Naive thymus-derived CD8-positive, alpha-beta T cell (primary cell): ENCODE measurements around the gene KATNAL2. TPM values are rescaled to one million over a fixed set of nuclear protein-coding genes. Genes with fewer than 3 reads are reported as not detected.
"Not testable (repeated sequence)": the region's sequence is repeated elsewhere in the genome, so short reads cannot be mapped to it uniquely, and the experiment has no call there.

Experiments used
- ATAC-seq, 2 donors: fragments of 150-1000 bp; cut with Tn5 transposase in 1 of 2; sonication (Bioruptor Pico), chemical (Tn5 transposase) in 1 of 2; 1 replicate in 1 of 2; 2 replicates in 1 of 2; pipeline ENCODE4 v1.10.0; 2021; ENCODE audit warnings: mild to moderate bottlenecking in 2 of 2, moderate library complexity in 2 of 2
- POLR2A ChIA-PET: fragments of 350-600 bp; sonication (Branson Sonifier 250); formaldehyde crosslinking; loops from one replicate; lab custom pipeline; 2021; ENCODE audit warnings: antibody characterized with exemption; lab: Charles Lee
- DNase-seq, 10 donors: peaks; one replicate each; pipeline versions ENCODE4 v3.0.0 to v3.0.0-alpha.2; 2020 to 2022
- H3K27ac Mint-ChIP-seq, 10 donors: one replicate each; pipeline ENCODE4 v1.8.0; 2020 to 2022; ENCODE audit warnings: mild to moderate bottlenecking in 10 of 10, mixed read lengths in 10 of 10, moderate library complexity in 4 of 10, inconsistent platforms in 1 of 10
- H3K27me3 Mint-ChIP-seq, 5 donors: one replicate each; pipeline ENCODE4 v1.8.0; 2021 to 2022; ENCODE audit warnings: mixed read lengths in 5 of 5
- H3K36me3 Mint-ChIP-seq, 3 donors: one replicate each; pipeline ENCODE4 v1.8.0; 2020 to 2022; ENCODE audit warnings: mixed read lengths in 3 of 3, mild to moderate bottlenecking in 2 of 3, inconsistent platforms in 1 of 3
- H3K4me1 Mint-ChIP-seq, 4 donors: one replicate each; pipeline ENCODE4 v1.8.0; 2021 to 2022; ENCODE audit warnings: mixed read lengths in 4 of 4
- H3K4me3 Mint-ChIP-seq, 10 donors: one replicate each; pipeline ENCODE4 v1.8.0; 2020 to 2022; ENCODE audit warnings: mild to moderate bottlenecking in 10 of 10, mixed read lengths in 10 of 10, moderate library complexity in 6 of 10, inconsistent platforms in 1 of 10
- H3K9me3 Mint-ChIP-seq, 9 donors: one replicate each; pipeline ENCODE4 v1.8.0; 2020 to 2022; ENCODE audit warnings: mixed read lengths in 9 of 9, mild to moderate bottlenecking in 3 of 9, inconsistent platforms in 1 of 9, moderate library complexity in 1 of 9
- polyA plus RNA-seq, 3 donors: library from polyadenylated mRNA; unstranded; fragments of 300-500 nt; fragmentation: Illumina TruSeq; gene quantifications; one replicate each; pipeline ENCODE4 v1.2.3, GENCODE V29; 2021
- total RNA-seq, 8 experiments: library from RNA in 2 of 8; stranded (reverse) in 2 of 8; gene quantifications; one replicate each; pipeline ENCODE4 v1.2.3 and lab custom pipeline; 2021 to 2026

KATNAL2 gene
- total and polyA plus RNA-seq, 5 experiments from 2014 or later = 0.11 to 2.2 (median 1.1) TPM

DNA sequence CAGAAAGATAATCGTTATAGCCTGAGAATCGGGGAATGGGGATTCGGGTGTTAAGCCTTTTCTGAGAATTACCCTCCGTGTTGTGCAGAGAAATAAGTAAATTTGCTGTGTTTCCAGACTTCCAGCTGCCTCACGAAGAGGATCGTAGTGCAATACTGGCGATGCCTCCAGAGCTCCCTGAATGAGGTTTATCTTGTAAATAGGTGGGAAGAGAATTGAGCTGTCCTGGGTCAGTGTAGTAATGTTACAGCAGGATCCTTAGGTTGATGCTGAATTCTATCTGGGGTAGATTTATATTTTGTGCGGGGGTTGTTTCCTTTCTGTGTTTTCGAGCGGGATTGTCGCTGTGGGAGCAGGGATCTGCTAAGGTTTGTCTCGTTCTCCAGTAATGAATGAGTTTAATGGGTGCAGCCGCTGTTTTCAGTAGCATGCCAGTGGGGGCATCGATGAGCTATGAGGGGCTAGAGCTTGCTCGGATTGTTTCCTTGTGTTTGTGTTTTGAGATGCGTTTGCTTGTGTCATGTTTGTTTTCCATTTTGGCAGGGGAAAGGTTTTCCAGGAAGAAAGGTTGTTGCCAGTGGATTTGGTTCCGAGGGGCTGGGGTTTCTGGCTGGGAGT lies 108.3 kb downstream of the KATNAL2 start:
- H3K27ac Mint-ChIP-seq, H3K27me3 Mint-ChIP-seq, POLR2A ChIA-PET, DNase-seq, H3K4me3 Mint-ChIP-seq, H3K4me1 Mint-ChIP-seq, H3K36me3 Mint-ChIP-seq, ATAC-seq, H3K9me3 Mint-ChIP-seq: not testable (repeated sequence)

DNA sequence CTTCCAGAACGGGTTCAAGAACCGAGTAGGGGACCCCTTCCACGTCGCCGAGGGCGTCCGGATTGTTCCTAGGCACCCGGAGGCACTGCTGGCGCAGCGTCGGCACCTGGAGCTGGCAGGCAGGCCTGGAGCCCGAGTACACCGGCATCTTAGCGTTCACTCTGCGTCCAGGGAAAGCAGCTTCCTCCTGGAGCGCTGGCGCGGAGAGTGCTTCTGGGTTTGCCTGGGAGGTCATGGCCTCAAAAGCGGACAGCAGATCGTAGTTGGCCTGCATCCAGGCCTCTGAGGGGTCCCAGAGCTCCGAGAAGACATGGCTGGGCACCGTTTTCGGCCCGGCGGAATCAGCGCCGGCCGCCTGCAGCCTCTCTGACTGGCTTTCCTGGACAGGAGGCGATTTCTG lies 111.3 kb downstream of the KATNAL2 start:
- ATAC-seq, H3K27ac Mint-ChIP-seq, H3K4me1 Mint-ChIP-seq, DNase-seq, H3K4me3 Mint-ChIP-seq, POLR2A ChIA-PET, H3K27me3 Mint-ChIP-seq: not testable (repeated sequence)
- Mint-ChIP-seq H3K9me3 (peaks cover 0 to 24% (median 13%) of the 10 kb centered on the region in 9 donors), H3K36me3 (peaks cover 3 to 13% (median 6%) of the 10 kb centered on the region in 3 donors)

DNA sequence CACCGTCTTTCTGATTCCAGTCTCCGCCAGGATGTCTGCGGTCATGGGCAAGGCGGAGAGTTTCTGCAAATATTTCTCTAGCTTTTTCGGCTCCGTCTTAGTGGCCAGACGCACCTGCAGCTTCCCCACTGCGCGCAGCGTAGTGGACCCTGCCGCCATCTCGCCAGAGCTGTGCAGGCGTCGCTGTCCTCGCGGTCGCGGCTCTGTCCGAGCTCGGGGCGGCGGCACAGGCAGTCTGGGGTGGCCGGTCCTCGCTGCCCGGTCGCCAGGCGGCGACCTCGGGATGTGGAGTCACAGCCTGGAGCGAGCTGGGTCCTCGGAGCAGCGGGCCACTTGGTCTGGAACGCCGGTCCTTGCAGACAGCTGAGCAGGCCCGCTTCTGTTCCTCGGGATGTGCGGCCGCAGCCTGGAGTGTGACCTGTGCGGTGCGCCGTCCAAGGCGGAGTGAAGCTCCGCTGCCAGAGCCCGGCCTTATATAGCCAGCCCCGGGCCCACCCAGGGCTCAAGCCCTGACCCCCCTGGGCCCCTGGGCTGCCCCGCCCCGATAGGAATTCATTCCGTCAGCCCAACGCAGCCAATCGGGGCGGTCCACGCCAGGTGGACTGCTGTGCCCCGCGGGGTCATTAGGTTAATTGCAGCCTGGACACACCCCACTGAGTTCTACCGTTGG lies 112.4 kb downstream of the KATNAL2 start:
- H3K27ac Mint-ChIP-seq, ATAC-seq, POLR2A ChIA-PET: not testable (repeated sequence)

DNA sequence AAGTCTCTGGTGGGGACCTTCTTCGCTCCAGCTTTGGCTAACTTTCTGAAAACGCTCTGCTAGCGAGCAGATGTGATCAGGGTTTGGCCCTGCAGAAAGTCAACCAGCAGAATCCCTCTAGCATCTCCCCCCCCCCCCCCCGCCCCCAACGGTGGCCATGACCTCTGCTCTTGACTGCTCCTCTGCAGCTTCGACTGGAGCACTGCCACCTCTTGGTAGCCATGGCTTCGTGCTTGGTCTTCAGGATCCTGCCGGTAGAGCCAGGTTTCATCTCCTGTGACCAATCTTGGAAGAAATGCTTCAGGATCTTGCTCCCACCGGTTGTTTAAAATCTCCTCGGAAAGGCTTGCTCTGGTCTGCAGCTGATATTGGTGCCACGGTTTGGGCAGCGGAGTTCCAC lies 113.5 kb downstream of the KATNAL2 start:
- H3K27me3 Mint-ChIP-seq, ATAC-seq, H3K4me1 Mint-ChIP-seq, DNase-seq, H3K27ac Mint-ChIP-seq, H3K4me3 Mint-ChIP-seq, POLR2A ChIA-PET: not testable (repeated sequence)
- Mint-ChIP-seq H3K36me3 (peaks cover 3 to 13% (median 8%) of the 10 kb centered on the region in 3 donors), H3K9me3 (peaks cover 0 to 29% (median 13%) of the 10 kb centered on the region in 9 donors)

More for the DNA sequence above, 112.4 kb downstream of the KATNAL2 start:
- H3K27me3 Mint-ChIP-seq, H3K4me3 Mint-ChIP-seq, DNase-seq, H3K4me1 Mint-ChIP-seq: not testable (repeated sequence)
- H3K36me3 Mint-ChIP-seq = peaks cover 3 to 13% (median 8%) of the 10 kb centered on the region in 3 donors
- peaks cover 0 to 29% (median 13%) of the 10 kb centered on the region in 9 donors for H3K9me3 Mint-ChIP-seq

DNA sequence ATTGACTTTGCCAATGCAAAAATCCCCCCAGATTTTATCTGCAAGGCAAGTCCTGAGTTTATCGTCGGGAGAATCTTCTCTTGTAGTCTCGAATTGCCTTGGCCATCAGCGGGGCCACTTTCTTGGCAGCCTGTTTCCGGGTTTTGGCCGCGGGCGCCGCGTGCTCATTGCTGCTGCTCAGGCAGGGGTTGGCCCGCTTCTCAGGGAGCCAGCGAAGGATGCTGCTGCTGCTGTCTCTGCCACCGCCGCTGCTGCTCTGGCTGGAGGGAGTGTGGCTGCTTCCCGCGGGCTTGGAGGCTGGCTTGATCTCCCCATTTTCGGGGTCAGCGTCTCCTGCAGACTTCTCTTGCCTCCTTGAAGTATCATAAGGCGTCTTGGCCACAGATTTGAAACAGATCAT lies 115.5 kb downstream of the KATNAL2 start:
- POLR2A ChIA-PET = no interaction called here
- no peak overlapping the region for H3K4me3 Mint-ChIP-seq

DNA sequence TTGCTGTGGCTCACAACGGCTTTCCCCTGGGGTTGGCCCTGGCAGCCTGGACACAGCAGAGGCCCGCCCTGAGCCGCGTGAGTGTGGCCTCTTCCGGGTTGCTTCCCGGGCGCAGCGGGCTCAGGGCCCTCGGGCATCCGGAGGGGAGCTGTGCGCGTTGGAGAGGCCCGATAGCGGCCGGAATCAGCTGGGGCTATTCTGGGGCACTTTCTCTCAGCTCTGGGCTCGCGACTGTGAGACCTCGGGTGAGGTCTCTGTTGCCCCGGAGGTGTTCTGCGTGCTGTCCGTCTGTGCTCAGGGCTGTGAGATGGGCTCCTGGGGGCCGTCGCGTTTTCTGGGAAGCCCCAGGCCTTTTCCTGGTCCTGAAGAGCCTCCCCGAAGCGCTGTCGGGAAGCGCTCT lies 117.2 kb downstream of the KATNAL2 start:
- H3K27ac Mint-ChIP-seq, POLR2A ChIA-PET, DNase-seq, H3K4me3 Mint-ChIP-seq, ATAC-seq, H3K4me1 Mint-ChIP-seq, H3K27me3 Mint-ChIP-seq: not testable (repeated sequence)
- peaks cover 0 to 37% (median 14%) of the 10 kb centered on the region in 9 donors for H3K9me3 Mint-ChIP-seq
- peaks cover 3 to 20% (median 8%) of the 10 kb centered on the region in 3 donors for H3K36me3 Mint-ChIP-seq

More for the DNA sequence above, 115.5 kb downstream of the KATNAL2 start:
- ATAC-seq (no peak), DNase-seq (no peak)
- no peaks in the 10 kb centered on the region for H3K27me3 Mint-ChIP-seq
- H3K27ac Mint-ChIP-seq = no peak overlapping the region
- H3K9me3 Mint-ChIP-seq = peaks cover 0 to 37% (median 14%) of the 10 kb centered on the region in 9 donors
- peaks cover 0 to 2% (median 0%) of the 10 kb centered on the region in 4 donors for H3K4me1 Mint-ChIP-seq
- peaks cover 3 to 20% (median 8%) of the 10 kb centered on the region in 3 donors for H3K36me3 Mint-ChIP-seq

DNA sequence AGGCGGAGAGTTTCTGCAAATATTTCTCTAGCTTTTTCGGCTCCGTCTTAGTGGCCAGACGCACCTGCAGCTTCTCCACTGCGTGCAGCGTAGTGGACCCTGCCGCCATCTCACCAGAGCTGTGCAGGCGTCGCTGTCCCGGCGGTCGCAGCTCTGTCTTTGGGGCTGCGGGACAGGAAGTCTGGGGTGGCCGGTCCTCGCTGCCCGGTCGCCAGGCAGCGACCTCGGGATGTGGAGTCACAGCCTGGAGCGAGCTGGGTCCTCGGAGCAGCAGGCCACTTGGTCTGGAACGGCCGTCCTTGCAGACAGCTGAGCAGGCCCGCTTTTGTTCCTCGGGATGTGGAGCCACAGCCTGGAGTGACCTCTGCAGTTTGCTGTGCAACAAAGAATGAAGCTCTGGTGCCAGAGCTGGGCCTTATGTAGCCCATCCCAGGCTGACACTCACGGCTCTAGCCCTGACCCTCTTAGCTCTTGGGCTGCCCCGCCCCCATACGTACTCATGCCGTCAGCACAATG lies 117.8 kb downstream of the KATNAL2 start, which contains the start of gene ELOA2:
ELOA2 (minus strand) TSS at position 466 of the 516 bp plus-strand sequence; CDS start at position 109, 357 bp downstream.
- Mint-ChIP-seq H3K9me3 (peaks cover 0 to 39% (median 14%) of the 10 kb centered on the region in 9 donors), H3K27ac (no peak within 1 kb of the TSS), H3K4me1 (peaks cover 0 to 2% (median 0%) of the 10 kb centered on the region in 4 donors), H3K4me3 (no peak within 1 kb of the TSS), H3K27me3 (no peaks in the 10 kb centered on the region), H3K36me3 (peaks cover 3 to 20% (median 9%) of the 10 kb centered on the region in 3 donors)
- DNase-seq (no peak), ATAC-seq (no peak)
- POLR2A ChIA-PET = no interaction called here

DNA sequence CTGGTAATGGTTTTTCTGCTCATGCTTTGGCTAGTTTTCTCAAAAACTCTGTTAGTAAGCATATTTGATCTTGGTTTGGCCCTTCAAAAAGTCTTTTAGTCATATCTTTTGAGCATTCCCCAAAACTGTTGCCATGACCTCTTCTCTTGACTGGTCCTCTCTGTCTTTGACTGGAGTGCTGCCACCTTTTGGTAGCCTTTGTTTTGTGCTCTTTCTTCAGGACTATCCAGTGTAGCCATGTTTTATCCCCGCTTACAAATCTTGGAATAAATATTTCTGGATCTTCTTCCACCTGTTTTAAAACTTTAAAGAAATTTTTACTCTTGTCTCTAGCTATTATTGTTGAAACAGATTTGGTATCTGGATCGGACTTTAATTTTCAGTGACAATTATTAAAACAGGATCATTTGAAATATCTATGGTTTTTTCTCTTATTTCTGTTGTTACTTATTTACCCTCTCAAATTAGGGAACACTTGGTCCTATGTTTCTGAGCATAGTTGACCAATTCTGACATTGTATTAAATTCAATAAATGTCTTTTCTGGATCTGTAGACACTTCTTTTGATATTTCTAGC lies 119.0 kb downstream of the KATNAL2 start:
- H3K4me3 Mint-ChIP-seq = no peak overlapping the region
- peaks cover 0 to 40% (median 10%) of the 10 kb centered on the region in 9 donors for H3K9me3 Mint-ChIP-seq
- H3K27me3 Mint-ChIP-seq = peaks cover 0 to 5% (median 0%) of the 10 kb centered on the region in 5 donors
- H3K36me3 Mint-ChIP-seq = peaks cover 3 to 18% (median 7%) of the 10 kb centered on the region in 3 donors
- DNase-seq (no peak), ATAC-seq (no peak)
- peaks cover 0 to 2% (median 0%) of the 10 kb centered on the region in 4 donors for H3K4me1 Mint-ChIP-seq
- no peak overlapping the region for H3K27ac Mint-ChIP-seq
- POLR2A ChIA-PET = no interaction called here

DNA sequence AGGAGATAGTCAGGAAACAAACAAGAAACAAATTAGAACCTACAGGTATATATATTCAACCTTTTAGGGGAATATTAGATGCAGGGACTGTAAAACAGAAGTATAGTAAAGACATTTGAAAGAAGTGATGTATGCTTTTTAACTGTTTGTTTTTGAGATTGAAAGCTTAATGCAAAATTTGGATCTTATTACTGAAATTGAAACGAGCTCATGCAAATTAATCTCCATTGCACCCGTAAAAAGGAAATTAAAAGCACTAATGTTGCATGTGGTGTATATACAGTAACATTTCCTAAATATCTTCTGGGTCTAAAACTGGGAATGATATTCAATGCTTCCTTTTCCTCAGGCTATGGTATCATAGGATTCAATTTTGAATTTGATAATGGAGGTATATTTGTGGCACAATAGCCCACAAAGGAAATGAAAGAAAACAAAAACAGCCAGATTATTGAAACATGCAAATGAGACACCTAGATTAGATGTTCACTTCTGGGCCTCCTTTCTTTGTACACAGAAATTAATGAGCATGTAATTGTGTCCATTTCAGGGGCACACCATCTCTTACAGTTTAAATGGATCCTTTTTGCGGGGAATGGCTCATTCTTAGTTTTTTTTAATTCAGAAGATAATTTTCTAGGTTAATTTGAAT lies 119.7 kb downstream of the KATNAL2 start:
- Mint-ChIP-seq H3K4me3 (no peak overlapping the region), H3K4me1 (peaks cover 0 to 2% (median 0%) of the 10 kb centered on the region in 4 donors), H3K36me3 (peaks cover 3 to 13% (median 7%) of the 10 kb centered on the region in 3 donors), H3K9me3 (peaks cover 0 to 34% (median 9%) of the 10 kb centered on the region in 9 donors), H3K27me3 (peaks cover 0 to 11% (median 0%) of the 10 kb centered on the region in 5 donors), H3K27ac (no peak overlapping the region)
- ATAC-seq (no peak), DNase-seq (no peak)
- POLR2A ChIA-PET = no interaction called here

DNA sequence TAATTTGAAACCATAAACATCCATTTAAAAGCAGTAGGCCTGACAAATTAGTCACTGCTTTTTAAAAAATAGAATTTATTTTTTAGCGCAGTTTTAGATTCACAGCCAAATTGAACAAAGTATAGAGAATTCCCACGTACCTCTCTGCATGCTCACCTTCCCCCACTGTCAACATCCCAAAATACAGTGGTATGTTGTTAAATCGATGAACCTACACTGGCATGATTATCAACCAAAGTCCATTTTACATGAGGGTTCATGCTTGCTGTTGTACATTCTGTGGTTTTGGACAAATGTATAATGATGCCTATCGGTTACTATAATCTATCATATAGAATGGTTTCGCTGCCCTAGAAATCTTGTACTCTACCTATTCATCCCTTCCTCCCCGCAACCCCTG lies 123.6 kb downstream of the KATNAL2 start:
- no peak for ATAC-seq
- Mint-ChIP-seq H3K27ac (no peak overlapping the region), H3K4me3 (no peak overlapping the region), H3K9me3 (peaks cover 0 to 13% (median 3%) of the 10 kb centered on the region in 9 donors), H3K4me1 (no peaks in the 10 kb centered on the region), H3K36me3 (peaks cover 0 to 8% (median 7%) of the 10 kb centered on the region in 3 donors), H3K27me3 (peaks cover 0 to 12% (median 3%) of the 10 kb centered on the region in 5 donors)
- POLR2A ChIA-PET = no interaction called here
- DNase-seq = no peak

DNA sequence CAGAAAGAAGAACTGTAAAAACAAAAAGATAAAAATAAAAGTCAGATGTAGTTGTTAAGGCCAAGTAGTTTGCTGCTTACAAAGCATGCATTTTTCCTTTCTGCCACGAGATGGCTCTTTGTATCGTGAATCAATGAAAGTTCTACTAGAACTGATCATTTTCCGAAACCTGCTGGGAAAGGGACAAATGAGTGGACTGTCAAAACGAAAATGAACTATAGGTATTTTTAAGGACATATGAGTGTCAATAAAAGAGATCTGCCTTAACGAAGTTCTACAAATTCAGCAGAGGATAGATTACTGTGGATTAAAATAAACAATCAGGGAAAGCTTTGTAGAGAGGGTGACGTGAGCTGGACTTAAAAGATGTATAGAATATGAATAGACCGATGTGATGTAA lies 133.1 kb downstream of the KATNAL2 start:
- H3K36me3 Mint-ChIP-seq = no peaks in the 10 kb centered on the region
- DNase-seq = peak in 5 of 10 donors; percentile 1 to 23 (median 11)
- no peaks in the 10 kb centered on the region for H3K9me3 Mint-ChIP-seq
- H3K27me3 Mint-ChIP-seq = peaks cover 0 to 5% (median 3%) of the 10 kb centered on the region in 5 donors
- peaks cover 0 to 3% (median 0%) of the 10 kb centered on the region in 4 donors for H3K4me1 Mint-ChIP-seq
- POLR2A ChIA-PET = no interaction called here
- no peak for ATAC-seq
- no peak overlapping the region for H3K27ac Mint-ChIP-seq
- no peak overlapping the region for H3K4me3 Mint-ChIP-seq

DNA sequence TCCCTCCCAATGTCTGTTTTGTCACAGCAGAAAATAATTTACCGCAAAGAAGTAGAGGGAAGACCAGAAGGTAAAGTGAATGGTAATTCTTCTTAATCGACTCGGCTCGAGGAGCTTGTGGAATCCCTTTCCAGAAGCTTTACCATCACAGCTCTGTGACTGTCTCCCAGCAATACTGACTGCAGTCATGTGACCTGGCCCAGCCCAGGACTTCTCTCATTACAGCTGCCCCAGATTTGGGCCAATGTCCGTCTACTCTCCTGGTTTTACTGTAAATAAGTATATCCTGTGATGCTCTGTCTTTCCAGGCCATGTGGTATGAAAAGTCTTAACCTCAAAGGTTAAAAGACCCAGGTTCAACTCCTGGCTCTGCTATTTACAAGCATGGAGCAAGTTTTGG lies 137.0 kb downstream of the KATNAL2 start:
- no peaks in the 10 kb centered on the region for H3K9me3 Mint-ChIP-seq
- H3K27me3 Mint-ChIP-seq = peaks cover 0 to 5% (median 3%) of the 10 kb centered on the region in 5 donors
- ATAC-seq = no peak
- POLR2A ChIA-PET = no interaction called here
- H3K4me3 Mint-ChIP-seq = no peak overlapping the region
- DNase-seq = no peak
- H3K36me3 Mint-ChIP-seq = no peaks in the 10 kb centered on the region
- H3K27ac Mint-ChIP-seq = no peak overlapping the region
- peaks cover 0 to 3% (median 0%) of the 10 kb centered on the region in 4 donors for H3K4me1 Mint-ChIP-seq
